DOHH2 (cell line): Measurements from ENCODE around the gene ZC3HAV1.

Source experiments
- EZH2phosphoT487 ChIP-seq: fragments of 200-600 bp; sonication (generic); IDR thresholded peaks from 2 replicates; pipeline ENCODE4 v1.6.1; 2017; ENCODE audit warnings: borderline replicate concordance, mild to moderate bottlenecking, antibody characterized with exemption, low read length, moderate library complexity, mixed read lengths
- TF ChIP-seq, protein P1 (sequence below): fragments of 200-600 bp; sonication (generic); IDR thresholded peaks from one replicate; pipeline ENCODE4 v1.5.1; 2014; ENCODE audit warnings: antibody characterized with exemption, mild to moderate bottlenecking, low read depth, low read length; ENCODE audit not compliant: poor library complexity, severe bottlenecking

DNA sequence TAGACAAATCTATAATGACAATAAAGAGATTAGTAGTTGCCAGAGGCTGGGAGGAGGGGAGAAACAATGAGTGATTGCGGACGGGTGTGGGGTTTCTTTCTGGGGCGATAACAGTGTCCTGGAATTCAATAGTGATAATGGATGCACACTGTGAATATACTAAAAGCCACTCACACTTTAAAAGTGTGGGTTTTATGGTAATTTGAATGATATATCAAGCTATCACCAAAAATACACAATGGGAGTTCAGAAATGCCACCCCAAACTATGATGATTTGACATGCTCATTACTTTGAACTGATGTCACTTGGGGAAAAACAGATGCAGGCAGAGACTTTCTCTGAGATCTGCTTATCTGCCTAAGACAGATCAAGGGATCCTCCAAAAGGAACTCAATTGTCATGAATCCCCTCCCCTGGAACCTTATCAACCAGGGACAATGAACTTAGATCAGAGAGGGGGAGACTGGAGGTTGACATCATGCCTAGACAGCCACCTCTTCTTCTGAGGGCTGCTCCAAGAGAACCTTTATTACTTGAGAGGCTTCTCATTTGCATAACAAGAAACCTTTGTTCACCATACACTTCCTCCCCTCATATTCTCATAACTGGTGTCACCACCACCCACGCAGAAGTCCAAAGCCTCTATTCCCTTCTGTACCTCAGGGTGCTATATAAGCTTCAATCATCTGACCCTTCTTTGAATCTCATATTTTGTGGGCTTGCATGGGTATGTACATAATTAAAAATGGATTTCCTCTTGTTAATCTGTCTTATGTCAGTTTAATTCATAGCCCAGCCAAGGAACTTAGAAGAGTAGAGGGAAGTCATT is 14.8 kb upstream of the ZC3HAV1 start:
- TF ChIP-seq, protein P1, sequence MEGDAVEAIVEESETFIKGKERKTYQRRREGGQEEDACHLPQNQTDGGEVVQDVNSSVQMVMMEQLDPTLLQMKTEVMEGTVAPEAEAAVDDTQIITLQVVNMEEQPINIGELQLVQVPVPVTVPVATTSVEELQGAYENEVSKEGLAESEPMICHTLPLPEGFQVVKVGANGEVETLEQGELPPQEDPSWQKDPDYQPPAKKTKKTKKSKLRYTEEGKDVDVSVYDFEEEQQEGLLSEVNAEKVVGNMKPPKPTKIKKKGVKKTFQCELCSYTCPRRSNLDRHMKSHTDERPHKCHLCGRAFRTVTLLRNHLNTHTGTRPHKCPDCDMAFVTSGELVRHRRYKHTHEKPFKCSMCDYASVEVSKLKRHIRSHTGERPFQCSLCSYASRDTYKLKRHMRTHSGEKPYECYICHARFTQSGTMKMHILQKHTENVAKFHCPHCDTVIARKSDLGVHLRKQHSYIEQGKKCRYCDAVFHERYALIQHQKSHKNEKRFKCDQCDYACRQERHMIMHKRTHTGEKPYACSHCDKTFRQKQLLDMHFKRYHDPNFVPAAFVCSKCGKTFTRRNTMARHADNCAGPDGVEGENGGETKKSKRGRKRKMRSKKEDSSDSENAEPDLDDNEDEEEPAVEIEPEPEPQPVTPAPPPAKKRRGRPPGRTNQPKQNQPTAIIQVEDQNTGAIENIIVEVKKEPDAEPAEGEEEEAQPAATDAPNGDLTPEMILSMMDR: no peak
- TF ChIP-seq EZH2phosphoT487: no peak
